Stimulated activated CD8-positive, alpha-beta memory T cell treated with anti-CD3 and anti-CD28 coated beads, Interleukin-4, amount 100 ng/mL, for 4 hours (primary cell): ENCODE results near the gene ELMO1.
"Not testable (repeated sequence)": the region's sequence is repeated elsewhere in the genome, so short reads cannot be mapped to it uniquely, and the experiment has no call there.

Experiments
- DNase-seq, 2 donors: peaks; one replicate each; pipeline ENCODE4 v3.0.0-alpha.2; 2020; ENCODE audit warnings: low read depth in 2 of 2, low spot score in 1 of 2

ELMO1 gene

GRCh38 chr7:36994456-36995112 lies 454.1 kb downstream of the ELMO1 start:
- no peak for DNase-seq

DNA sequence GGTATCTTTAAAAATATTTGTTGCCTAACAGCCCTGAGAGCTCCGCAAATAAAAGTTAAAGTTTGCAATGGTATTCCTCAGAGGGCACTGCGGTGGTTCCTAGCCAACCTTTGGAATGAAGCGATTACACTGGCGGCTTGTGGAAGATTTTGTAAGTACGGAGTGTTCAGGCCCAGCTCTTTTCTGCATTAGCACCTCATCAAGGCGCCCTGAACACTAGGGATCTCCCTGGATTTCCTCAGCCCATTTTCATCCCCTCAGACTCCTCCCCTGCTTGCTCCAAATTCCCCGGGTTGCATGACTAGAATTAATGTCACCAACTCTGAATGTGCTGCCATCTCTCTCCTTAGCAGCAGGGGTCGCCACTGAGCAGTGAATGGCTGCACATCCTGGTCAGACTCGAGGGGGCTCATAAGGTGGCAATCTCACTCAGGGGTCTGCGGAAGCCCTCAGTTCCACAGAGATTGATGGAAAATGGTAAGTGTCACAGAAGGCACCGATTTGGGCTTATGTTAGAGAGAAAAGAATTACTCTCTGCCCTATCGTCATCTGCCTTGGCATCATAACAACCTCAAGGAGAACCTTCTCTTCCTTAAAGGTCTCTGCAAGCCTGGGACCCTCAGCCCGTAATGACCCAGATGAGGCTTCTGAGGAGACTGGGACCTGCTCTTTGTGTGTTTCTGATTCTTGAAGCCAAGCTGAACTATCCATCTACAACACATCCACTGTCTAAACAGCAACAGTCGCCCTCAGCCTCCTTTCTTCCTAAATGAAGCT lies 461.5 kb downstream of the ELMO1 start:
- peak in 1 of 2 donors; percentile 29 for DNase-seq

DNA sequence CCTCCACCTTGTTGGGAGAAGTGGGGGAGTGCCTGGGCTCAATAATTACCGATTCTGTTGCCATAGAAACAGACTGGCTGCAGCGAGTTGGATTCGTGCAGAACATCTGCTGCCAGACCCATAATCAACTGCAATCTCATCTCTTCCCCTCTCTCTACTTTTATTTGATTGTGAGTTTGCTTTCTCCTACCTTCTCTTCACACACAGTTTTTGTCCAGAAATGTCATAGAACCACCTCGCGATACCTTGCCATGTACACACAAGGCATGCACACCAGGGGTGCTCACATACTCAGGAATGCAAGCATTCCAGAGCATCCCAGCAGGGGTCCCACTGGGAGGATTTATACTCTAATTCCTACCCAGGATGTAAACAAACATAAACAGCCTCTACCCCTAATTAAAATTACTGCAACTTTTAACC lies 462.1 kb downstream of the ELMO1 start:
- no peak for DNase-seq

DNA sequence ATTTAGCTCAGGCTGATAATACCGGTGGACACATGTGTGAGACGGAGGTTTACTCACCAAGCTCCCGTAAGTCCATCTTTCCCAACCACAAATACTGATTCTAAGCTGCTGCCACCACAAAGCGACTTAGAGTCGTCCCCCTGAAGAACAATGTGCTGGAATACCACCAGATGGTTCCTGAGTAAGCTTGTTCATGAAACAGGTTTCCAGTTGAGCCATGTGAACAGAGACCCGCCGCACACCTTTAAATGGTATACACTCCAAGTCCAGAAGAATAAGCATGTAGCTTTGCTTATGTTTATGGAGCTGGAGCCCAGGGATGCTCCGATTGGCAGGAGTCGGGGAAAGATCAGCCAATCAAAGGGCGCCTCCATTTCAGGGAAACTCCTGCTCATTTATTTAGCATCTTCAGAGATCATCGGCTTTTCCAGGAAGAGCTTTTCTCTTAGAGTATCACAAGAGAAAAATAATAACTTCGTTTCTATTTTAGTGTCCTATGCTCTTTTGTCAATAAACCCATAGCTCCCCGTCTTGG lies 462.7 kb downstream of the ELMO1 start:
- no peak for DNase-seq

DNA sequence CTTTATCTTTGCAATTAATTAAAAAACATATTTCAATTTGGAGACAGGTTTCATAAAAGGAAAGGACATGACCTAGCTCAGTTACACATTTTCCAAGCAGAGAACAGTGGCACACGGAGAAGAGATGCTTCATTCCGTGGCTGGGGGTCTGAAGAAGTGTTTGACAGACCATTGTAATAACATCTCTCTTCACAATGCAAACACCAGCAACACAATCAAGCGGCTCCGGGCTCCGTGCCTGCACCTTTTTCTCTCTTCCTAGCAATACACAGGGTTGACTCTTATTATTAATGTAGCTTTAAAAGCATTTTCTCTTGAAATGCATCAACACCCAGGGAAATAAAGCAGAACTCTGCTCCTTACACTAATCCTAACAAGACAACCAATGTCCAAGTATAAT lies 463.3 kb downstream of the ELMO1 start:
- DNase-seq = no peak

DNA sequence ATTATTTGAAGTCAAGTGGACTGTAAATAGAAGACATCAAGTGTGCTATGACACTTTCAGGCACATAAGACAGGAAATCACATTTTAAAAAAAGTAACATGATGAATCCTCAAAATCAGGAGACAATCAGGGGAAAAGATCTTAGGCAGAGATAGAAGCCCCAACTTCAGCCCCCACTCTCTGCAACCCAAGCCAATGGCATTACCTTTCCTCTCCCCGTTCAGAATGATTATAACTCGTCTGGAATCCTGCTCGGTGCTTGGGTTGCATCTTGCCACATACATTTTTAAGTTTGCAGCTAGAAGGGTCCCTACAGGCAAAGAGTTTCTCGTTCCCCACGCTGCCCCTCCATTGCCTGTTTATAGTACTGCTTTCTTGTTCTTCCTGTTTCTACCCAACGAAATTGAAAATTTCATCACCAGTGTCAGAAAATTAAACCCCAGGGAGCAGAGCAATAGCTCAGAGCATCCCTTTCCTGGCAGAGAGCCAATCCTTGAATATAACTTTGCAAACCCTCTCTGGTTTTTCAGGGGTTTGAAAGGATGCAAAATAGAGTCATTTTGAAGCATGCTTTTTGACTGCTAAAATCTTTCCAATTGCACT lies 463.9 kb downstream of the ELMO1 start:
- DNase-seq = no peak

DNA sequence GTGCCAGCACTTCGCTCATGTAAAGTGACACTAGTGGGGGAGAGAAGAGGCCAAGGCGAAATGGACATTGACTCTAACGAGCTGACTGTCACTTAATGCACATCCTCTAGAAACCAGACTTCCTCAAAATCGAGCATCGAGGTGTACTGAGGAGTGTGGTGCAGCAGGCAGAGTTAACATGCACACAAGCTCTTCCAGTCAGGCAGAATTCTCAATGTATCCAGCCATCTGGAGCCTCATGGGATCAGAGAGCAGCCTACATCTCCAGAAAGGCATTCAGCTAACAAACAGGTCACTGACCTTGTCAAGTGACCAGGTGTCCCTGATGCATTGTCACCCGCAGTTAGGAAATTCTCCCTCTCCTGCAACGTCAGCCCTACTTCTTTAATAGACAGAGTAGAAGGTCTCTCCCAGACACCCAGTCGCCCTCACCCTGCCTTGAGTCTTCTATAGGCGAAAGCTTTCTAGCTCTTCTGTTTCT lies 464.6 kb downstream of the ELMO1 start:
- DNase-seq = no peak

DNA sequence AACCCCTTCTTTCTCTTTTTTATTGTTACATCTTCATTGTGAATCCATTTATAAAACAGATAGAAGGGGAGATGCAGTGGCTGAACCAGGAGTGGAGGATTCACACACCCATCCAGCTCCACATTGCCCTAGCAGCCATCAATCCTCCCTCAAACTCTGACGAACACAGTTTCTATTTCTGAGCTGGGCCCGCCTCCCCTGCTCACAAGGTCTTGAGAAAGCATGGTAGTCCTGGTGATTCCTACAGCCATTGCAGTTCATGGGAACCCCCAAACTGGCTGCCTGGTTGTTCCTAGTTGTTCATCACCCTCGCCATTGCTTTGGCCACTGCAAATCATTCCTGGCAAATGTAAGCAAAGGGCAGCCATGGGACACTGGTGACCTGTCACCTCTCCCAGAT lies 465.9 kb downstream of the ELMO1 start:
- DNase-seq = no peak

- no peak for DNase-seq
These were observed 468.8 kb downstream of the ELMO1 start for GRCh38 chr7:36979810-36980248.

DNA sequence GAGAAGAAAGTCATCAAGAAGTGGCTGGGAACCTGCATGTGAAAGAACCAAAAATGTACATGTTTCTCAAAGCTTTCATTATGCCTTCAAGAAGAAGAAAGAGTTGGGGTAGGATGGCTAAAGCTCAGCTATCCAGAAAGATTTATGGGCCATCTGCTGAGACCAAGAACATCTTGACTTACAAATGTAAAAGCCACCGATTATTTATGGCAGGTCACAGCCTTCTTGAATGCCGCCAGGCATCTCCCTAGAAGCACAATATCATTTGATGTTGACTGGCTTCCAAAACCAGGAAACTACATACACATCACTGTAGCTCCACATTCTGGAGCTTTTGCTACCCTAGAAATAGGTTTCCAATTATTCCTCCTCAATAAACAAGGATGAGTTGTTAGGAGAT lies 470.2 kb downstream of the ELMO1 start:
- no peak for DNase-seq

GRCh38 chr7:36977878-36978277 lies 470.8 kb downstream of the ELMO1 start:
- DNase-seq = no peak

DNA sequence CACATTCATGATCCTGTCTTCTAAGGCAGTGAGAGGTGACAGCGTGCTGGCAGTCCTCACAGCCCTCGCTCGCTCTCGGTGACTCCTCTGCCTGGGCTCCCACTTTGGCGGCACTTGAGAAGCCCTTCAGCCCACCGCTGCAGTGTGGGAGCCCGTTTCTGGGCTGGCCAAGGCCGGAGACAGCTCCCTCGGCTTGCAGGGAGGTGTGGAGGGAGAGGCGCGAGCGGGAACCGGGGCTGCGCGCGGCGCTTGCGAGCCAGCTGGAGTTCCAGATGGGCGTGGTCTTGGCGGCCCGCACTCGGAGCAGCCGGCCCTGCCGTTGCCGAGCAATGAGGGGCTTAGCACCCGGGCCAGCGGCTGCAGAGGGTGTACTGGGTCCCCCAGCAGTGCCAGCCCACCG lies 475.1 kb downstream of the ELMO1 start:
- not testable (repeated sequence) for DNase-seq

DNA sequence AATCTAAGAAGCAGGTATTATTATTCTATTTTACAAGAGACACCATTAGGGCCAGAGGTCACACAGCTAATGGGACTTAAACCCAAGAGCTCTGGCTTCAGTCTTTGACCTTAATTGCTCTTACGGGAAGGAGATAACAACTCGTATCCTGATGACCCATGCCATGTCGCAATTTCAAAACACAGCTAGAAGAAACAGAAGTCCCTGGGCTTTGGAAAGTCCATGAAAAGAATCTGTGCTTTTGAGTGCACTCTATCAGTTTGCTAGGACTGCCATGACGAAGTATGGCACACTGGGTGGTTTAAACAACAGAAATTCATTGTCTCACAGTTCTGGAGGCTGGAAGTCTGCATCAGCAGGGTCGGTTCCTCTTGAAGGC lies 476.5 kb downstream of the ELMO1 start:
- no peak for DNase-seq

DNA sequence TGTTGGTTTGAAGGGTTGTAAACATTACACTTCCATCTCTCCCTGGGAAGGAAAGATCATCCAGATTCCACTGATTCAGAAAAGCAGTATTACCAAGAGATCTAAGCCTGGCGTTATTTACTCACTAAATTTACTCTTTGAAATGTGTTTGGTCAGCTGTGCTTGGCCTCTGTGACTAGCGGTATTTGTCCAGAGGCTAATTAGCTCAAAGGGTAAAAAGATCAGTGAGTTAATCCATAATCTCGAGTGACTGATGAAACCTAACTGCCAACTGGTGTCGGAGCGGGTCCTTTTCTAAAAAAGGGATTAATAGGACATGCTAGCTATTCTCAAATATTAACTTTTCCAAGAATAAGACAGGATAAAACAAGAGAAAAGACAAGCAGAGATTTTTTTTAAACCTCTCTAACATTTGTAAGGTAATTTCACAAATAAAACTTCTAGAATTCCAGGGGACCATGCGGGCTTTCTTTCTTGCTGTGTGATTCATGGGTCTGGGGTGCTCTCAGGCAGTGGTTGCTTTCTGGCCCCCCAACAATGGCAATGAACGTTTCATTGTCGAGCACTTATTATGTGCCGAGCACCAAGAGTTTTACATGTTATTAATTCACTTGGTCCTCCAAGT lies 477.0 kb downstream of the ELMO1 start:
- DNase-seq = no peak

DNA sequence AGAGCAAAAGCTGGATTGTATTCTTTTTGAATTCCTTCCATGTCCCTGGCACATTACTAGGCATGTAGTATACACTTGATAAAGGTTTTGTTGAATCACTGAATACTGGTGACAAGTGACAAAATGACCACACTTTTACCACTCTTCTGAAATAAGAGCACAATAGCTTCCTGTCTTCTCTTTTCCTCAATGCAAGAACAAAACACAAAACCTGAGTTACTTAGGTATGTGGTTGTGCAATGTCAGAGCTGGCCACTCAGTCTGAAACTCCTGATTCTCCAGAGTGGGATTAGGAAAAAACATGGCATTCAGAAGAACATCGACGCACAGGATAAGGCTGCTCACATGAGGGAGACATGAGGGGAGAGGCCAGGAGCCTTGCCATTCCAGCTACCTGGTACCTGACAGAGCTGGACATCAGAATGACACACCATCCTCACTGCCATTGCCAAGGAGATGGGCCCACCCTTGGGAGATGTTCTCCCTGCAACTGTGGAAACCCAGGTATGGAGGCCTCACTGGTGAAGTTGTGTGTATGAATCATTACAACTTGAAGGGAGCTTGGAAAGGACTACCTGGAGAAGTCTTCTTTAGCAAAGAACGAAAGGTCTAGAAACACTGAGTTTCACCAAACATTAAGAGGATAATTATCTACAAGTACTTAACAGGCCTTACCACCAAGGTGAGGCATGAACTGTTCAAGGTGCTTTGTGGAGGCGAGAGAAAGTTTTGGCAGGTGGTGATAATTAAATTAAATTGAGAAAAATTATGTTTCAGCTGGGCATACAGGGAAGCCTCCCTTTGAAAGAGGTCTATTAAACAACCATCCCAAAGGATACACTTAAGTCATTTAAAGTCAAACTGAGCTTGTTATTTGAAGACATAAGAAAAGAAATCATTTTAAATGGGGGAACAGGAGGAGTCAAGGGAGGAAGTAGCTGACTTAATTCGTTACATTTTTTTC lies 477.8 kb downstream of the ELMO1 start:
- no peak for DNase-seq

GRCh38 chr7:36969376-36969775 lies 479.3 kb downstream of the ELMO1 start:
- peak in 1 of 2 donors; percentile 12 for DNase-seq

GRCh38 chr7:36967387-36967786 lies 481.3 kb downstream of the ELMO1 start:
- no peak for DNase-seq

- no peak for DNase-seq
These were observed 482.0 kb downstream of the ELMO1 start for GRCh38 chr7:36966636-36967035.

DNA sequence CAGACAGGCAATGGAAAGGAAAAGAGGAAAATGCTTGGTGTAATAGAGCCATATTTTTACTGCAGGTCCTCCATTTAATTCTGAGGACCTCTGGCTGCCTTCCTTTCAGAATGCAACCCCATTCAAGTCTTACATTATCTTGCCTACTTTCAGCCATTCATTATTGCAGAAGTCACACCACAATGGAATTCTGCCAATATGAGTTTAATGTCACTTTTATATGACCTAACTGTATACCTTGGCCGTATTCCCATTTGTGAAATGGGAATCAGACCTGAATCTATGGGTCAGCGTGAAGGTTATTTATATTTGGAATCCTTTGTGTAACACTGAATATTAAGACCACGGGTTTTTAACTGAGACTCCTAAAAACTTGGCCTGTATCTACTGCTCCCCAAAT lies 482.6 kb downstream of the ELMO1 start:
- DNase-seq = no peak

DNA sequence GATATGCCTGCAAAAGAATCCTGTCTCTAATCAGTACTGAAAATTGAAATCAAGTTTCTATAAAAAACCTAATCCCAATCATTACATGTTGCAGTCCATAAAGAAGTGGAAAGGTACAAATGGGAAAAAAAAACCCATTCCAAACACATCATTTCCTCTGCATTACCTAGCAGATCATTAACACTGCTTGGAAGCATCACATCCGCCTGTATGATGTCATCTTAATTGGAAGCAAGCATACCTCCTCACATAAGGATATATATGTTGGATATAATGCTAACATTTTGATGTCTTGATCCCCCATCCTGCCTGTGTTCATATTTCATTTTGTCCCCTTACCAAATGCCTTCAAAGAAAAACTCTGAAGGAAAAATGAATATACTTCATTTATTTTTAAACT lies 483.0 kb downstream of the ELMO1 start:
- no peak for DNase-seq
